ENCODE measurements around the gene PRR5L. TPM values are rescaled to one million over a fixed set of nuclear protein-coding genes. Genes with fewer than 3 reads are reported as not detected.

The PRR5L gene
- total and polyA plus RNA-seq, 2 experiments from 2014 or later = 3.1 to 7.5 TPM

GRCh38 chr11:36449561-36450096, 153.5 kb downstream of the PRR5L start:
- no peaks in the 10 kb centered on the region for H3K9me3 ChIP-seq (ENCODE audit: low read depth)
- peak overlapping the region; percentile 9 for H3K4me2 ChIP-seq
- no peaks in the 10 kb centered on the region for H4K20me1 ChIP-seq (ENCODE audit: insufficient read depth, poor library complexity, severe bottlenecking)
- H2AFZ ChIP-seq = no peak overlapping the region
- H3K9me2 ChIP-seq (replicated peaks; ENCODE audit: insufficient read depth) = no peaks in the 10 kb centered on the region
- H3K27ac ChIP-seq = no peak overlapping the region
- WGBS (ENCODE audit: low lambda C conversion rate, missing lambda C conversion rate) = 89% methylated on average over 5 of the region's 5 CpGs
- no peaks in the 10 kb centered on the region for H3K79me2 ChIP-seq
- H3K4me3 ChIP-seq = no peak overlapping the region
- no peaks in the 10 kb centered on the region for H3K27me3 ChIP-seq
- TF ChIP-seq EZH2phosphoT487 (IDR thresholded peaks at IDR 0.05; ENCODE audit: low read depth, severe bottlenecking, unreplicated experiment) = no peak
- no peak for TF ChIP-seq CTCF (IDR thresholded peaks at IDR 0.05; ENCODE audit: poor library complexity)
- no peak for TF ChIP-seq EZH2 (IDR thresholded peaks at IDR 0.05; ENCODE audit: borderline replicate concordance)
- no peak for DNase-seq (ENCODE audit: low spot score)
- peaks cover 23% of the 10 kb centered on the region for H3K4me1 ChIP-seq (ENCODE audit: insufficient read depth)
- no peaks in the 10 kb centered on the region for H3K36me3 ChIP-seq (replicated peaks; ENCODE audit: insufficient read depth, low read depth)

GRCh38 chr11:36450110-36450572, 154.1 kb downstream of the PRR5L start:
- H3K9me2 ChIP-seq (replicated peaks; ENCODE audit: insufficient read depth) = no peaks in the 10 kb centered on the region
- no peaks in the 10 kb centered on the region for H3K79me2 ChIP-seq
- no peak for DNase-seq (ENCODE audit: low spot score)
- H3K4me2 ChIP-seq = peak overlapping the region; percentile 9
- 83% methylated on average over 3 of the region's 3 CpGs for WGBS (ENCODE audit: low lambda C conversion rate, missing lambda C conversion rate)
- peaks cover 27% of the 10 kb centered on the region for H3K4me1 ChIP-seq (ENCODE audit: insufficient read depth)
- TF ChIP-seq CTCF (IDR thresholded peaks at IDR 0.05; ENCODE audit: poor library complexity) (no peak), EZH2phosphoT487 (IDR thresholded peaks at IDR 0.05; ENCODE audit: low read depth, severe bottlenecking, unreplicated experiment) (no peak), EZH2 (IDR thresholded peaks at IDR 0.05; ENCODE audit: borderline replicate concordance) (no peak)
- H3K27ac ChIP-seq = no peak overlapping the region
- no peaks in the 10 kb centered on the region for H3K27me3 ChIP-seq
- H2AFZ ChIP-seq = no peak overlapping the region
- H3K4me3 ChIP-seq = no peak overlapping the region
- no peaks in the 10 kb centered on the region for H3K9me3 ChIP-seq (ENCODE audit: low read depth)
- H3K36me3 ChIP-seq (replicated peaks; ENCODE audit: insufficient read depth, low read depth) = no peaks in the 10 kb centered on the region
- H4K20me1 ChIP-seq (ENCODE audit: insufficient read depth, poor library complexity, severe bottlenecking) = no peaks in the 10 kb centered on the region

- Histone ChIP-seq H2AFZ (no peak overlapping the region), H3K4me1 (ENCODE audit: insufficient read depth) (peaks cover 34% of the 10 kb centered on the region), H3K27ac (no peak overlapping the region), H3K36me3 (replicated peaks; ENCODE audit: insufficient read depth, low read depth) (no peaks in the 10 kb centered on the region), H3K4me3 (no peak overlapping the region), H3K9me3 (ENCODE audit: low read depth) (no peaks in the 10 kb centered on the region), H3K9me2 (replicated peaks; ENCODE audit: insufficient read depth) (no peaks in the 10 kb centered on the region), H4K20me1 (ENCODE audit: insufficient read depth, poor library complexity, severe bottlenecking) (no peaks in the 10 kb centered on the region), H3K79me2 (no peaks in the 10 kb centered on the region), H3K27me3 (no peaks in the 10 kb centered on the region), H3K4me2 (no peak overlapping the region)
- TF ChIP-seq CTCF (IDR thresholded peaks at IDR 0.05; ENCODE audit: poor library complexity) (no peak), EZH2phosphoT487 (IDR thresholded peaks at IDR 0.05; ENCODE audit: low read depth, severe bottlenecking, unreplicated experiment) (no peak), EZH2 (IDR thresholded peaks at IDR 0.05; ENCODE audit: borderline replicate concordance) (no peak)
- no peak for DNase-seq (ENCODE audit: low spot score)
- 95% methylated on average over 6 of the region's 6 CpGs for WGBS (ENCODE audit: low lambda C conversion rate, missing lambda C conversion rate)
These were observed 155.0 kb downstream of the PRR5L start for GRCh38 chr11:36451045-36451444.
